GM12872 (cell line): ENCODE results near the gene TBCA.
A peak's percentile ranks its signal among the peaks of the same experiment; 100 is the strongest.

Source experiments
- CTCF ChIP-seq: IDR thresholded peaks from 3 replicates; pipeline ENCODE4 v1.5.1; 2011; ENCODE audit warnings: low read depth, mild to moderate bottlenecking, low read length, moderate library complexity; ENCODE audit not compliant: insufficient read depth

TBCA gene

GRCh38 chr5:77775790-77776553, at the start of gene TBCA:
Gene TBCA, minus strand, starts transcription at chr5:77776339. Its CDS starts 82 bp downstream, at chr5:77776257.
- TF ChIP-seq CTCF = peak; percentile 49

GRCh38 chr5:77824981-77825380, 48.8 kb upstream of the TBCA start:
- no peak for TF ChIP-seq CTCF

GRCh38 chr5:77816686-77817085, 40.5 kb upstream of the TBCA start:
- no peak for TF ChIP-seq CTCF

GRCh38 chr5:77812926-77813589, 36.9 kb upstream of the TBCA start:
- no peak for TF ChIP-seq CTCF

GRCh38 chr5:77806213-77806843, 30.2 kb upstream of the TBCA start:
- TF ChIP-seq CTCF = no peak

GRCh38 chr5:77798456-77798855, 22.3 kb upstream of the TBCA start:
- TF ChIP-seq CTCF = no peak

- TF ChIP-seq CTCF = no peak
Measured at GRCh38 chr5:77797136-77797535, 21.0 kb upstream of the TBCA start.
